Stimulated activated CD4-positive, alpha-beta T cell treated with anti-CD3 and anti-CD28 coated beads, TNF-alpha, amount 100 ng/mL, for 4 hours (primary cell): Measurements from ENCODE around the gene THEM5.

ENCODE experiments used
- DNase-seq, 3 experiments: peaks; one replicate each; pipeline ENCODE4 v3.0.0-alpha.2; 2020; ENCODE audit warnings: low read depth in 3 of 3

The THEM5 gene

DNA sequence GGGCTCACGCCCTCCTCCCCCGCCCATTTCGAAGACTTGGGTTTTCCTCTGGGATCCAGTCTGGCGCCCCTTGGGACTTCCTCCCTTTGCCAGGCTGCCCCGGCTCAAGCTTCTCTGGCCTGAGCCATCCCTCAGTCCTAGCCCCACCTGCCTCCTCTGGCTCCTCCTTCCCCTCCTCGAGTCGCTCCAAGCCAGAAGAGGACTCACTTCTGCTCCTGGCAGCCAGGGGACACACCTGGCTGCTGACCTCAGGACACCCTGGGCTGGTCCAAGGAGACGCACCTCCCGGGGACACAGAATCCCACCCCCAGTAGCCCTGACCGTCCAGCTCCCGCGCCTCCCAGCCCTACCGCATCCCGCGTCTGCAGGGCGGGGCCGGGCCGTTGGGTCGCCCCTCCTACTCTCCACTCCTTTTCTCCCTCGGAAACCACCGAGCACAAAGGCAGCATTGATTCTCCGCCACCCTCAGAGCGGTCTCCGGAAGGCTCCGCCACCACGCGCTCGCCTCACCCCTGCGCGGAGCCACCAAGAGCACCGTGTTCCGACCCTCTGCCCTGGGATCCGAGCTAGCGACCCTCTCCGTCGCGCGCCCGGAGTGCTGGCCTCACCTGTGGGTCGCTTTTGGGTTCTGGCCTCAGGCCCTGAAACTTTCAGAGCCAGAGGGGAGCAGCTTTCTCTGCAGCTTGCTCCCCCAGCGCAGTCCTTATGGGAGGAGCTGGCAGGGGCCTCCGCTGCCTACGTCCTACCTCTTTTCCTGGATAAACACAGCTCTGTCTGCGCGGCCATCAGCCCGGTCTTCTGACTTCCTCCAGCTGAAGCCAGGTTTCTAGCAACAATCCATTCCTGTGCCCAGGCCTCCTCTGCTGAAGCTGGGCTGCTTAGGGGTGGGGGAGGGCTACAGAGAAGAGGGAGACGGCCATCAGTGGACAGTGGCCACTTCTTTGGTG is 13.8 kb downstream of the THEM5 start, which contains the start of gene C2CD4D:
Gene C2CD4D (minus strand): TSS at position 364 of the 947 bp plus-strand sequence. CDS start 831 bp downstream, outside the sequence.
- peak in 2 of 3 experiments; percentile 50 to 55 for DNase-seq

DNA sequence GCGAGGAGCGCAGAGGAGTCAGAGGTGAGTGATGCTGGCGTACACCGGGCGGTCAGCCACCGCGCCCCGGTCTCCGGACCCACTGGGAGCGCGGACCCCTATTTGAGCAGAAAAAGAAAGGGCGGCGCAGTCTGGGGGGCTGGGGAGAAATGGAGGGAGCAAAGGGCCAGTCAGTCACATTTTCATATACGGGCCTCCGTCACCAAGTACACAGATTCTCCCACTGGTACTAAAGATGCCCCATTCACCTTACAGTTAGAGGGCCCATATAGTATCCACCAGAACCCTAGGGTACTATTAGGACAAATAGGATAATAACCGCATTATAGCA is 14.5 kb downstream of the THEM5 start:
- no peak for DNase-seq

DNA sequence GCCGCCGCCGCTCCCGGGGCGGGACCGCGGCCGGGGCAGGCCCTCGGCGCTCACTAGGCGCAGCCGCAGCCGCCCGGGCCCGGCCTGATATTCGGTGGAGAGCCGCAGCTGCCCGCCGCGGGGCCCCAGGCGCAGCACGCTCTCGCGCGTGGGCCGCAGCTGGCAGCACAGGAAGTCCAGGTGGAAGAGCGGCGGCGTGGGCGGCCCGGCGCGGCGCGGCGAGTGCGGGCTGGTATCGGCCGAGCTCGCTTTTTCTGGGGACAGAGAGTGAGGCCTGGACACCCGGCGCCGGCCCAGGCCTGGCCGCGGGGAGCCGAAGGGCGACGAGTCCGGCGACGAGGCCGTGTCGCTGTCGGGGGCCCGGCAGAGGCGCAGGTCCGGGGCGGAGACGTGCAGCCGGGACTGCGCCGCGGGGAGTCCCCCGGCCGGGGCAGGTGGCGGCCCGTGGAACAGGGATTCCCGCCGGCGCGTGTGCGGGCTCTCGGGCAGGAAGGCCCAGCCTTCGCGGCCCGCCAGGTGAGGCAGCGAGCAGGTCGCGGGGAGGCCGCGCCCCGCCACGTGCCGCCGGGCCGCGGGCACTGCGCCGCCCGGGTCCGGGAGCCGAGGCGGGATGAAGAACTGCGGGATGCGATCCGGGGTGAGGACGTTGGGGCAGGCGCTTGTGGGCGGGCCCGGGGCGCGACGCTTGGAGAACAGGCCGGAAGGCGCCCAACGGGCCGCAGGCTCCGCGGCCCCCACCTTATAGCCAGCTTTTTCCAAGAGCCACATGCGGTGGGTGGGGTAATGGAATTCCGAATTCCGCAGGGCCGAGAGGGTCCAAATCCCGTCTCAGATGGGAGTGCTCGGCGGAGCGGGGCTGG is 15.1 kb downstream of the THEM5 start:
- no peak for DNase-seq

DNA sequence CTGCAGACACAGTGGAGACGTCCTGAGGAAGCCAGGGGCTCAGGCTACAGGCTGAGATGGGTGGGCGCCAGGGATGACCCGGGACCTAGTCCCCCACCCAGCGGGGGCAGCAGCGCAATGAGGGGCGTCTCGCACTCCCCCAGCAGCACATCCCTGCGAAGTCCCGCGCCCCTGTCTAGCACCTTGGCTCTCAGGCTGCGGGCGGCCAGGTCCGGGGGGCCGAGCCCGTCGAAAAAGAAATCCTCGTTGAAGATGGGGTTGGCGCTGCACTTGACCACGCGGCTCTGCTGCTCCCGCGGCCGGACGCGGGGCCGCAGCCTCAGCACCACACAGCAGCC is 15.7 kb downstream of the THEM5 start:
- no peak for DNase-seq

DNA sequence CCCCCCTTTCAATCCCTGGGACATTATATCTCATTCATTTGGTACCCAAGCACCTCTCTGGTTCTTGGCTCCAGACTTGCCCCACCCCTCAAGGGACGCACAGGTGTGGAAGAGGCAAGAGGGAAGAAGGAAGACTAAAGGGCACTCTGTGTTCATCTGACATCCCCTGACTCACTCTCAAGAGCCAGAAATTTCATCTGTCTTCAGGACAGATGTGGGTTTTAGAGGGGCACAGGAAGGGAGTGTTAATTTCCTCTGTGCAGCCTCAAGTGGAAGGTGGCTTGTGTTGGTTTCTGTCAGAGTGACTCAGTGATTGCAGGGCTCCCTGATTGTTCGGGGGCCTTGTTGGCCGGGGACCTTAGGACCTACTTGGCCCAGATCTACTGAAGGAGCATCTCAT is 16.3 kb downstream of the THEM5 start:
- DNase-seq = no peak

DNA sequence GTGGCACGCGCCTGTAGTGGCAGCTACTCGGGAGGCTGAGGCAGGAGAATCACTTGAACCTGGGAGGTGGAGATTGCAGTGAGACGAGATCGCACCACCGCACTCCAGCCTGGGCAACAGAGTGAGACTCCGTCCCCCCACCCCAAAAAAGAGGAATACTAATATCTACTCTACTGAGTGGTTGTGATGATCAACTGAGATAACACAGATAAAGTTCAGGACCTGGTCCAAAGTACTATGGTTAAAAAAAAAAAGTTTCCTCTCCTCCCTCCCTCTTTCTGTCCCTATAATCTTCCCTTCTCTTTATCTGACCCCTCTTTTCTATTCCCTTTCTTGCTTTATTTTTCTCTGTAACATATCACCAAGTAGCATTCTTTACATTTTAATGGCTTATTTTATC is 17.9 kb downstream of the THEM5 start:
- DNase-seq = no peak

DNA sequence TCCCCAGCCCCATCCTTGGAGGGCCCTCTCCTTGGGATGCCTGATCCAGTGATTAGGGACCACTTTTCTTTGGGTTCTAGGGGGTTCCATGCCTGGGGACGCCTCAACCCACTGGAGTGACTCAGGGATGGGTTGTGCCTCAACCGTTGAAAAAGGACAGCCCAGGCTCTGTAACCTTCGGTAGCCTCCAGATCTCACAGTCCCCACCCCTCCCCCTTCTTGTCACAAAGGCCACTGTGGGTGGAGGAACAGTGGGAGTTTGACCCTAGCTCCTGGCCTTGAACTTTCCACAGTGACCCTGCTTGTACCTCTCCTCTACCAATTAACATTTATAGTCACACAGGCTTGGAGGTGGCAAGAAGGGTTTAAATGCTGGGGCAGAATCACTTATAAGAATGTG is 19.3 kb downstream of the THEM5 start:
- no peak for DNase-seq

DNA sequence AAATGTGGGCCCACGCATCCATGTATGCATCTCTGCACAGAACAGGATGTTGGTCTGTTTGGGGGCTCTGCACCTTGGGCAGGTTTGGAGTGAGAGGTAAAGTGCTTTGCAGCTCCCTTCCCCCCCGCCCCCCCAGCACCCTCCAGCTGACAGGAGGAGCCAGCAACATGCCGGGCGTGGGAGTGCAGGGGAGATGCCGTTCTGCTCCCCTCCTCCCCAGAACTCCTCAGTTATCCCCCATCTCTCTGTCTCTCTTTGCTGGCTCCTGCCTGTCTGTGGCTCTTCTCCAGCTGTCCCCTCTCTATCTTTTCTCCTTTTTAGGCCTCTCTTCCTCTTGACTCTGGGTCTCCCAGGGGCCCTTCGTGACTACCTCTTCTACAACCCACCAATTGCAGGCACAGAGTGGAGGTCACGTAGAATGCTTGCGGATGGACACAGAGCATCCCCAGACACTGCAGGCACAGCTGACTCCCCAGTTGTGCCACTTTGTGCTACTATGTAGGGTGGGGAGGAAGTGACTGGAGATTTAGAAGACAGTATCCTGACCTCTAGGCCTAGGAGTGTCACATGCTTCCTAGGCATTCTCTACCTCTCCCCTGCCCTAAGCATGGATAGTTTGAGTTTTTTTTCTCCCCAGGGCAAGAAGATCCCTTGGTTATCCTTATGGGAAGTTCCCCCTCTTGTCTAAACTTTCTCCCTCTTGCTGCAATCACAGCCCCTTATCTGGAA is 20.2 kb downstream of the THEM5 start:
- no peak for DNase-seq

DNA sequence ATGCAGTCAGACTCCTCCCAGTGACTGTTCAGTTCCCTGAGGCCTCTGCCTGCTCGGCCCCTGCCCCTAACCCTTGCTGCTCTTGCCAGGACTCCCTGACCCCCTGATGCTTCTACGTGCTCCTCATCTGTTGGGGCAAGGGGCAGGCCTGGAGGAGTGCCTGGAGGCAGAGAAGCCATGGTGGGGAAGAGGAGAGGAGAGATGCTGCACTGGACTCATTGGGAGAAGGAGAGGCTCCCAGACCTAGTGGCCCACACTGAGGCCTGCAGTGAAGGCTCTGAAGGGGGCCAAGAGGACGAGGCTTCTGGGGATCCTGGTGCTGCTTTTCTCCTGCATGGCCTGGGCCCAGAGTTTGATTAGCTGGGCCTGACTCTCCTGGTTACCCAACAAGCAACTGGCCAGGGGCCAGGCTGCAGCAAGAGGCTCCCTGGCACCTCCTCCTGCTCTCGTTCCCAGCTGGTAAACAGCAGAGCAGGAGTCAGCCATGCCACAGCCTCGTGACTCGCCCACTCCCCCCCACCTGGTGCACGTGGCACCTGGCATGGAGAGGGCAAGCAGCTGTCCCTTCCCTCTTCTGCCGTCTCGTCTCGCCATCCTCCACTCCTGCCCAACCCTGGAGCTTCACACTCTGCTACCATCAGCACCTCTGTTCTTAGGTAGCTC is 21.1 kb downstream of the THEM5 start:
- no peak for DNase-seq

DNA sequence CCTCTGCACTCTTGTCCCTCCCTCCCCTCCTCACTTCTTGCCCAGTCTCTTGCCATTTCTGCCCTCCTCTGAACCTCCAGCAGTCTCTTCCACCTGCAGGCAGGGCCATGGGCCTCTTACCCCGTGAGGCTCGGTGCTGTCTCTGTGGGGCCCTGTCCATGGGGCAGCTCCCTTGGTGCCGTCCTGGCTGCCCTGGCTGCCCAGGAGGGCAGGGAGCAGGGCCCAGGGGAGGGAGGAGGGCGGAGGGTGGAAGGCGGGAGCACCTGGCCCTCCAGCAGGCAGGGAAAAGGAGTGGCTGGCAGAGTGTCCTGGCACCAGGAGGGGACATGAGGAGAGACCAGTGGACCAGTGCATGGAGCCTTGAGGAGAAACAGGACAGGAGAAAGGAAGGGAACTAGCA is 21.9 kb downstream of the THEM5 start, which contains the start of gene RORC:
Gene RORC (minus strand): TSS at position 198 of the 400 bp plus-strand sequence. CDS start 38 bp downstream, at position 160.
- no peak for DNase-seq

DNA sequence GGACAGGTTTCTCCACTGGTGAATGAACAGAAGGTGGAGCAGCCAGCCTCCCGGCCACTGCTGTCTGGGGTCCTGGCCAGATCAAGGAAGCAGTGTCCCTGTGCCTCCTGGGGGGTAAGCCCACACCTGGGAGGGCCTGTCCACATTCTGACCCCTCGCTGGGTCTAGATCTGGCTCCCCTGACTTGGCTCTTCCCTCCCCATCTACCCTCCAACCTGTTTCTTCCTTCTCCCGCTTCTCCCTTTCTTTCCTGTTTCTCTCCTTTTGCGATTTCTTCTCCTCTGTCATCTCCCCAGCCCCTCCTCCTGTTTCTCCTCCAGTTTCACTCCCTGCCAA is 22.3 kb downstream of the THEM5 start:
- no peak for DNase-seq

DNA sequence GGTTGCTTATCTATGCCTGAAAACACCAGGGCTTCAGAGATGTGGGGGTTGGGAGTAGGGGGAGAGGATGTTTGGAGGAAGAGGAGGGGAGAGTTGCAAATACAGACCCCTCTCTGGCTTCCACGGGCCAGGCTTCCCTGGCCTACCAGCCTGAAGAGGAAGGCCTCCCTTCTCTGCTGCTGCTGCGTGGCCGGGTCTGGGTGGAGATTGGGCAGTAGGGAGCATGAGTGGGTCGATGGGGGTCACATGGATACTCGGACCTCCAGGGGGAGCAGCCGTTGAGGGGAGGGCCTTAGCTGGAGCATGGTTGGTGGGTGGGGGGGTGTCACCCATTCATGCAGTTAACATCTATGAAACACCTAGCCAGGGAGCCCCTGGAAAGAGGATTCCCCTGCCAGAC is 23.5 kb downstream of the THEM5 start:
- DNase-seq = no peak

DNA sequence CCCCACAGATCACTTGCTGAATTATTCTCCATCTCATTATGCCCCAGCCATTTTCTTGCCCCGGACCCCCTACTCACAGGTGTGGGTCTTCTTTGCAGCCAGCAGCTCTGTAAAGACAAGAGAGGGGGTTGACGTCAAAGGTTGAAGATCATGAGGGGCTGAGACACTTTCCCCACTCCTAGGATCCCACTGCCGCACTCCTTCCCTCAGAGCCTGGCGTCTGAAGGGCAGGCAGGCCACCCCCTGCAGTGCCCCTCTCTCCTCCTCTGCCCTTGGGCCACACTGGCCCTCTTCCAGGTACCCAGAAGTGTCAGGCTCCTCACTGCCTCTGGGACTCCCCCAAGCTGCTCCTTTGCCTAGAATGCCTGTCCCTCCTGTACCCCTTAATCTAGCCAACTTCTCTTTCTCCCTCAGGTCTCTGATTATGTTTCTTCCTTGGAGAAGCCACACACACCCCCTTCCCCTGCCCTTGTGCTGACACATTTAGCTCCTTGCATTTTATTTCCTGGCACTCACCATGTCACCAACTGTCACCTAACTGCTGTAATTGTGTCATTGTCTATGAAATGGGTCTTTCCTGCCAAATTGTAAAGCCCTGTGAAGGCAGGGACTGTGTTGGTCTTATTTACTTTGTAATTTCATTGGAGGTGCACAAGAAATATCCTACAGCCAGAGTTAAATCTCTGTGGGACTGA is 24.0 kb downstream of the THEM5 start:
- DNase-seq = no peak

DNA sequence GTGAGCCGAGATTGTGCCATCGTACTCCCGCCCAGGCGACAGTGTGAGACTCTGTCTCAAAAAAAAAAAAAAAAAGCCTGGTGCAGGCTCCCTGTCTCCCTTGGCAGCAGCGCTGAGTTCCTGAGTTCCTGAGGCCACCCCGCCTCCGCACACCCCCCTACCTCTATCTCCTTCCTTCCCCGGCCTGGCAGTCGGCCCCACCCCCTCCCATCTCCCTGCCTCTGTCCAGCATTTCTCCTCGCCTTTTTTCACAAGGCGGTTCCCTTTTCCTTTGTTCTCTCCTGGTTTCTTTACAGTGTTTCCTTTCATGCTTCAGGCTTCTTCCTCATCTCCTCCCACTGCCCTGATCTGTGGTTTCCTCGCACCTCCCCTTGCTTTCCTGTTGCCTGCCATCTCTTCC is 24.6 kb downstream of the THEM5 start:
- DNase-seq = no peak

DNA sequence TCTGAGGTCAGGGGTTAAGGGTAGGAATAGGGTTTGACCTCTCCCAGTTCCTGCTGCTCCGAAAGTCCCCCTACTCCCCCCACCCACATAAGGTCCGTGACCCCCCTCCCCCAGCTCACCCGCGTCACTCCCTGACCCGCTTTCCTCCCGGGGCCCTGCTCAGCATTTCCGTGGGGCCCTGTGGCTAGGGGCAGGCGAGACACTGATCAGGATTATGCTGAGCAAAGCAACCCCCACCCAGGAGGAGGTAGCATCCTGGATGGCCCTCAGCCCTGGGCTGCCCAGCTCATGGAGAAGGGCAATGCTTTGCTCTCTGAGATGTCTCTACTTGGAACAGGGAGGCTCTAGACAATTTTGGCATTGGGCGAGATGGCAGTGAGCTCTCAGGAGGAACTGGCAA is 25.7 kb downstream of the THEM5 start:
- no peak for DNase-seq

DNA sequence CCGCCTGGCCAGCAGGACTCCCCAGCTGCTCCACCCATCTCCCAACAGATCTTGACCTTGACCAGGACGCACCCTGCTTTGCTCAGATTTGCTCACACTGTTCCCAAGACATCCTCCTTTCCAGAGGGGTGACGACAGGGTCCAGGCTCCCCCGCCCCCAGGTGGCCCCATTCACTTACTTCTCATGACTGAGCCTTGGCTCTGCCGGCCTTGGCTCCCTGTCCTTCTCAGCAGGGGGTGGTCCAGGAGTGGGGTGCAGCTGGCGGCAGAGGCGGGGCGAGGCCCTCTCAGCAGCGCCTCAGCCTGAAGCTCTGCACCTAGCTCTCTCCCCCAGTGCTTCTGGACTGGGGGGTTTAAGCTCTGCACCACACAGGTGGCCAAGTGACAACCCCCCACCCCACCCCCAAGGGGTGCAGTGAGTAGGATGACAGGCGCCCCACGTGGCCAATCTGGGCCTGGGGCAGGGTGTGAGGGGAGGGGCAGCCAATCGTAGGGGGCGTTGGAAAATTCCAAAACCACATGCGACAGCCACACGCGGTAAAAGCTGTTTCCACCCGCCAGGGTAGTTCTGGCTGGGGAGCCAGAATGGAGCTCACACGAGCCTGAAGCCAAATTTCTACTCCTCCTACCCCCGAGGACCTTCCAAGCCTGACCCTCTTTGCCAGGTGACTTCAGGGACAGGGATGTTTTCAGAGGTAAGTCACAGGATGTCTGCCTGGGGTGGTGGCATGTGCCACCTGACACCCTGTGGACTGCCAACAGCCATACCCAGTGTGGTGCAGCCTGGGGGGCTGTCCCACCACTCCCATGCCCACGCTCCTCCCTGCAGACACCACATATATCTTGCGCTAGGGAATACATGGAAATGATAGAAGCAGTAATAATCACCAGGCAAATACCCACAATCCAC is 27.5 kb downstream of the THEM5 start:
- peak in 1 of 3 experiments; percentile 38 for DNase-seq

DNA sequence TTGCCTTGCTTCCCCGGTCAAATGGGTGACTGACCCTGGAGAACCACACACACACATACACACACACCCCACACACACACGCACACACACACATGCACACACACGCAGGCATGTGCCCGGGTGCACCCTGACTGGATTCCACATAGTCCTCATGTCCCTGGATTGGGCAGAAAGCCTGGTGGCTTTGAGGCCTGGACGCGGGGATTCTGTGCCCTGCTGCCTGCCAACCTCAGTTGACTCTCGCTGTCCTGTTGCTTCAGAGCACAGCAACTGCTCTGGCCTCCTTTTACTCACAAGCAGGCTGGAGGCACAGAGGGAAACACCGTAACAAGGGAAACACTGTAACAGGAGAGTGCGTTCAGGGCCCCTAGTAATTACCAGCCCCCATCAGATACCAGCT is 28.3 kb downstream of the THEM5 start:
- no peak for DNase-seq

DNA sequence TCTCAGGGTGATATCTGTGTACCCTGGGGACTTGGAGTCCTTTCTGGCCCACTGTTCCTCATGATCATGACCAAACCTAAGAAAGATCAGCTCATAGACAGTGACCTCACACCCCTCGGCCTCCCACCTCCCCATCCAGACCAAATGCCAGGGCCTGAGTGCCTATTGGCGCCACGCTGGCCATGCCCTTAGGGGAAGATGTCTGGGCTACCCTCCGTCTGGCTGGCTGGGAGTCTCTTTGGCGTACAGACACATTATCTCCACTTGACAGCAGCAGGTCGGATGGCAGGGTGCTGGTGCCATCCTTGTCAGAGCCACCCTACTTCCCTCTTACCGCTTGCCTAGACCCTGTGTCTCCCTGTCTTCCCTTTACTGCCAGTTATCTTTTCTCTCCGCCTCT is 30.3 kb downstream of the THEM5 start:
- no peak for DNase-seq

DNA sequence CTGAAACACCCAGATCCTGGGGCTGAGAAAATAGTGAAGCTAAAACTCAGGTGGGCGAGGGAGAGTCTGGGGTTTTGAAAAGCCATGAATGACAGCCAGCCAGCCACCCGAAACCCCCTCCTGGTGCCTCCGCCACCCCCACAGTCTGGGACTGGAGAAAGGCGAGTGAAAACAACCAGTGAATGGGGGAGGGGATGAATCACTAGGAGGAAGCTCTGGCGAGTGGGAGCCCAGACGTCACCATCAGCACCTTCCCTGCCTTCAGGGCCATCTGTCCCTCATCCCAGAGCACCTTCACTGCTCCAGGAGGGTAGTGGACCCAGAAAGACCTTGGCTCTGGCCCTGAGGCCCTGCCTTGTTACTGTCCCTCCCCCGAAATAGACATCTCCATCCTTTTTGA is 31.1 kb downstream of the THEM5 start:
- peak in 2 of 3 experiments; percentile 48 for DNase-seq

DNA sequence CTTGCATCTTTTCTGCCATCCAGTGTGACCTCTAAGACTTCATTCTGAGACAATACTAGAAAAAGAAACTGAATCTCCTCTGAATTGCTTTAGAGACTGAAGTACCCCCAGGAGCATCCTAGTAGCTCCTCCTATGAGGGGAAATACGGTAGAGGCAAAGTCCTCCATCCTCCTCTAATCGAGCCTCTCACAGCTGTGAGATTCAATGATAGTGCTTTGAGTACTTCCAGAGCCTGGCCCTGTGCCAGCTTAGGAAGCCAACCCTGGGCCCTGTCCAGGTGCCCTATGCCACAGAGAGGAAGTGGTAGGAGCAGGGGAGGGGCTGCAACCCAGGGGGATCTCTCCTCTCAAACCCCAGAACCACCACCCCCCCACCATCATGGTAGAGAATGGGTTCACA is 32.6 kb downstream of the THEM5 start:
- DNase-seq = no peak
